Endothelial cell of umbilical vein (primary cell): ENCODE data around the gene TMEM269. TPM values are rescaled to one million over a fixed set of nuclear protein-coding genes. Genes with fewer than 3 reads are reported as not detected.

Experiments used
- BruUV-seq: library from RNA; stranded (reverse); fragments of 400-500 nt; replicated peaks from 2 replicates; lab custom pipeline; 2021; lab: Mats Ljungman, UMichigan
- CTCF ChIA-PET: fragments of 300-600, 350-600 bp; sonication (Branson Sonifier 250); formaldehyde crosslinking; loops from one replicate; lab custom pipeline; 2021; ENCODE audit warnings: antibody characterized with exemption, inconsistent platforms; lab: Charles Lee
- POLR2A ChIA-PET: fragments of 300-600, 350-600 bp; sonication (Branson Sonifier 250); formaldehyde crosslinking; loops from one replicate; lab custom pipeline; 2021; ENCODE audit warnings: antibody characterized with exemption, inconsistent platforms; lab: Charles Lee
- DNase-seq: peaks from one replicate; pipeline ENCODE4 v3.0.0-alpha.2; 2011; ENCODE audit warnings: low read depth, low spot score
- FAIRE-seq: peaks from 2 replicates; lab custom pipeline; 2011; peaks lifted over from hg19 to GRCh38; lab: Jason Lieb, UNC
- H2AFZ ChIP-seq: 2 replicates; pipeline ENCODE4 v1.6.0; 2012; ENCODE audit warnings: low read depth, low read length, control low read depth, inconsistent platforms
- H3K27ac ChIP-seq: 2 replicates; pipeline ENCODE4 v1.5.1; 2011; ENCODE audit warnings: low read depth, mild to moderate bottlenecking, control low read depth, low read length, moderate library complexity; ENCODE audit not compliant: insufficient read depth
- H3K27me3 ChIP-seq, 2 experiments: 2 replicates each; pipeline versions ENCODE4 v1.6.0 to v1.6.1; 2011; ENCODE audit warnings: low read length in 2 of 2, mixed read lengths in 1 of 2; ENCODE audit not compliant: control insufficient read depth in 2 of 2, insufficient read depth in 2 of 2
- H3K36me3 ChIP-seq, 2 experiments: 2 replicates in 1 of 2; 3 replicates in 1 of 2; pipeline ENCODE4 v1.5.1; 2011; ENCODE audit warnings: low read length in 2 of 2, mild to moderate bottlenecking in 1 of 2, moderate library complexity in 1 of 2; ENCODE audit not compliant: control insufficient read depth in 2 of 2, insufficient read depth in 2 of 2; ENCODE audit errors: extremely low read depth in 1 of 2
- H3K4me1 ChIP-seq: 3 replicates; pipeline ENCODE4 v1.5.1; 2011; ENCODE audit warnings: mild to moderate bottlenecking, low read length; ENCODE audit not compliant: control insufficient read depth, insufficient read depth; ENCODE audit errors: extremely low read depth
- H3K4me2 ChIP-seq: 2 replicates; pipeline ENCODE4 v1.6.1; 2011; ENCODE audit warnings: low read length, control low read depth, mixed read lengths; ENCODE audit not compliant: insufficient read depth
- H3K4me3 ChIP-seq, 3 experiments: fragments of 200-600 bp in 1 of 3; sonication (generic), shearing (Covaris generic) in 1 of 3; replicated peaks in 1 of 3; 2 replicates each; pipeline ENCODE4 v1.5.1; 2011 to 2016; ENCODE audit warnings: control low read depth in 3 of 3, low read length in 3 of 3, mild to moderate bottlenecking in 2 of 3, inconsistent platforms in 1 of 3, low read depth in 1 of 3, moderate library complexity in 1 of 3; ENCODE audit not compliant: insufficient read depth in 1 of 3
- H3K79me2 ChIP-seq: 2 replicates; pipeline ENCODE4 v1.6.0; 2012; ENCODE audit warnings: low read length, inconsistent platforms; ENCODE audit not compliant: control insufficient read depth, insufficient read depth
- H3K9ac ChIP-seq: replicated peaks from 2 replicates; pipeline ENCODE3; 2011; ENCODE audit warnings: low read length, control low read depth; ENCODE audit not compliant: insufficient read depth; ENCODE audit errors: extremely low read depth
- H3K9me1 ChIP-seq: replicated peaks from 3 replicates; pipeline ENCODE4 v1.6.0; 2011; ENCODE audit warnings: mild to moderate bottlenecking, low read length; ENCODE audit not compliant: control insufficient read depth, insufficient read depth; ENCODE audit errors: extremely low read depth
- H3K9me3 ChIP-seq: replicated peaks from 2 replicates; pipeline ENCODE4 v1.5.1; 2012; ENCODE audit warnings: low read length, inconsistent platforms; ENCODE audit not compliant: control insufficient read depth, insufficient read depth
- H4K20me1 ChIP-seq: replicated peaks from 2 replicates; pipeline ENCODE3; 2011; ENCODE audit warnings: mild to moderate bottlenecking, low read length; ENCODE audit not compliant: control insufficient read depth, insufficient read depth; ENCODE audit errors: extremely low read depth
- CTCF ChIP-seq, 2 donors: IDR thresholded peaks; 1 replicate in 1 of 2; 2 replicates in 1 of 2; pipeline ENCODE4 v1.5.1; 2011; ENCODE audit warnings: low read length in 2 of 2, mild to moderate bottlenecking in 2 of 2, moderate library complexity in 2 of 2, control low read depth in 1 of 2, inconsistent platforms in 1 of 2, low read depth in 1 of 2; ENCODE audit not compliant: insufficient read depth in 1 of 2; ENCODE audit errors: extremely low read depth in 1 of 2
- FOS ChIP-seq: IDR thresholded peaks from 2 replicates; pipeline ENCODE4 v1.6.1; 2011; ENCODE audit warnings: mild to moderate bottlenecking, low read length, moderate library complexity, borderline replicate concordance; ENCODE audit not compliant: insufficient read depth
- GATA2 ChIP-seq: IDR thresholded peaks from 2 replicates; pipeline ENCODE4 v1.7.0; 2011; ENCODE audit warnings: low read depth, mild to moderate bottlenecking, moderate library complexity, mixed read lengths, low read length; ENCODE audit not compliant: insufficient read length, insufficient read depth
- JUN ChIP-seq: IDR thresholded peaks from 2 replicates; pipeline ENCODE4 v1.6.1; 2011; ENCODE audit warnings: borderline replicate concordance, low read depth; ENCODE audit not compliant: insufficient read length, insufficient read depth
- POLR2A ChIP-seq: IDR thresholded peaks from 2 replicates; pipeline ENCODE4 v1.6.1; 2012; ENCODE audit warnings: low read depth, mild to moderate bottlenecking, control low read depth, low read length
- POLR2AphosphoS5 ChIP-seq: IDR thresholded peaks from 2 replicates; pipeline ENCODE4 v1.6.1; 2012; ENCODE audit warnings: low read depth, mild to moderate bottlenecking, control low read depth, low read length, moderate library complexity; ENCODE audit not compliant: insufficient read depth
- dilution Hi-C: fragments of 300-500 bp; cut with MboI; formaldehyde crosslinking; loops from one replicate; pipeline ENCODE4 v1.15.0; 2019; ENCODE audit warnings: low sequenced_read_pairs; ENCODE audit not compliant: extremely low pct_ligation_motif_present
- intact Hi-C: fragments of 100-400 bp; cut with micrococcal nuclease; formaldehyde crosslinking; loops from one replicate; pipeline ENCODE4 v1.10.0; 2022
- polyA plus RNA-seq, 4 experiments: library from polyadenylated mRNA; depleted of rRNA in 3 of 4; stranded (reverse) in 3 of 4; unstranded in 1 of 4; fragments of >200 nt; gene quantifications; 2 replicates each; pipeline versions ENCODE4 v1.2.1 to v1.2.3, GENCODE V29; 2011 to 2012; ENCODE audit warnings: missing spikeins in 1 of 4
- total RNA-seq: library from RNA; stranded (reverse); gene quantifications from 2 replicates; pipeline ENCODE4 v1.2.3, GENCODE V29; 2021
- TF ChIP-seq, protein P1 (sequence below): IDR thresholded peaks from 2 replicates; pipeline ENCODE4 v1.6.1; 2011; ENCODE audit not compliant: insufficient read depth, insufficient read length

TMEM269 gene
- total and polyA plus RNA-seq, 2 donors (not counting 3 experiments of a cell fraction or from before 2014, with no cell fraction given): 0.03 TPM; not detected in 1

GRCh38 chr1:42766741-42767509 is 17.9 kb upstream of the TMEM269 start, which contains the start of the genes C1orf50 and P3H1:
TSS of gene C1orf50 (plus strand) at chr1:42767249. CDS start at chr1:42767312, 63 bp downstream.
TSS of gene P3H1 (minus strand) at chr1:42767028. CDS start at chr1:42766971, 57 bp downstream.
- dilution Hi-C loops: no loop called here
- POLR2A ChIA-PET: interaction anchor here (0.7 to 1.7 kb wide), 6 partner anchors 11 to 441 kb away, joined by 3 to 6 read pairs (median 4); partner anchors contain the start of genes ERMAP, SVBP and ZNF691

More at GRCh38 chr1:42766741-42767509, 17.9 kb upstream of the TMEM269 start, which contains the start of the genes C1orf50 and P3H1:
- Histone ChIP-seq H3K9me1 (no peaks in the 10 kb centered on the region), H3K4me3 (peak within 1 kb of the TSS; percentile 65 to 91 (median 90)), H3K9ac (peak within 1 kb of the TSS; percentile 83), H3K27ac (peak within 1 kb of the TSS; percentile 62), H3K36me3 (peaks cover 0 to 3% of the 10 kb centered on the region in 2 experiments), H3K9me3 (no peaks in the 10 kb centered on the region), H2AFZ (peak within 1 kb of the TSS; percentile 83), H3K4me2 (peak within 1 kb of the TSS; percentile 95), H3K27me3 (no peaks in the 10 kb centered on the region), H3K4me1 (peaks cover 20% of the 10 kb centered on the region), H4K20me1 (no peaks in the 10 kb centered on the region), H3K79me2 (peaks cover 65% of the 10 kb centered on the region)
- FAIRE-seq: peak; percentile 93
- no TSS peak for BruUV-seq
- CTCF ChIA-PET: interaction anchor here (0.8 to 3.7 kb wide), 22 partner anchors 7 to 620 kb away, joined by 3 to 32 read pairs (median 6); partner anchors contain the start of genes ERMAP, TMEM269, YBX1 and ZNF691
- TF ChIP-seq, protein P1, sequence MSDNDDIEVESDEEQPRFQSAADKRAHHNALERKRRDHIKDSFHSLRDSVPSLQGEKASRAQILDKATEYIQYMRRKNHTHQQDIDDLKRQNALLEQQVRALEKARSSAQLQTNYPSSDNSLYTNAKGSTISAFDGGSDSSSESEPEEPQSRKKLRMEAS: no peak
- peak; percentile 87 for TF ChIP-seq POLR2AphosphoS5
- TF ChIP-seq POLR2A: peak; percentile 92
- TF ChIP-seq CTCF (IDR thresholded peaks at IDR 0.05; ENCODE audit: extremely low read depth in 1 of 2, insufficient read depth in 1 of 2, low read depth in 1 of 2, low read length in 2 of 2): no peak
- TF ChIP-seq GATA2: no peak
- no peak for TF ChIP-seq JUN
- no peak for TF ChIP-seq FOS
- DNase-seq: peak; percentile 100
- intact Hi-C loops: loop anchor here (1.0 to 5.0 kb wide), 5 partner anchors 50 to 310 kb away; partner anchors contain the start of genes ERMAP, PPCS, PPIH and SVBP
